ENCODE results near the gene NACC2. TPM values are rescaled to one million over a fixed set of nuclear protein-coding genes. Genes with fewer than 3 reads are reported as not detected.

NACC2 gene
- total and polyA plus RNA-seq, 9 donors, result 7.0 to 47.0 (median 27.2) TPM

GRCh38 chr9:135958485-135958884 lies 136.6 kb downstream of the NACC2 start:
- intact Hi-C loops (cut with DNase I), result loop anchor here in 2 of 4 donors (5.0 to 10.0 kb wide), 2 partner anchors 94 to 319 kb away; no protein-coding TSS in a partner anchor
- H3K4me1 ChIP-seq (ENCODE audit: insufficient read depth), result peaks cover 4% of the 10 kb centered on the region
- WGBS, 3 donors, result 88 to 94% (median 91%) methylated on average over 12 of the region's 12 CpGs

DNA sequence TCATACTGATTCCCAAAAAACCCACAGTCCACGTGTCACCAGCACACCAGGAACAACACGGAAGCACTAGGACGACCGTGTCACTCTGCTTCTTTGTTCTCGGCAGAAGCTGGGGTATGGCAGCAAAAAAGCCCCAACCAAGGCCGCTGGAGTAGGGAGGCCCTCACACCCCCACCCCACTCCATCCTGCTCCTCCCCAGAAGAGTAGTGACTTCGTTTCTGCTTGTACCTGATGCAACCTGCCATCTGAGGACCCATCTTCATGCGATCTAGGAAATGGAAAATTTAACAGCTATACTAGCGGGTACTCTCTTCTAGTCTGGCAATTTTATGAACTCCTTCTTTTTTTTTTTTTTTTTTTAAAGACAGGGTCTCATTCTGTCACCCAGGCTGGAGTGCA lies 137.7 kb downstream of the NACC2 start:
- H3K4me1 ChIP-seq (ENCODE audit: insufficient read depth), result peaks cover 4% of the 10 kb centered on the region
- no peaks in the 10 kb centered on the region for H3K9me3 ChIP-seq
- intact Hi-C loops (cut with DNase I), result loop anchor here in 2 of 4 donors (5.0 to 10.0 kb wide), 2 partner anchors 93 to 320 kb away; no protein-coding TSS in a partner anchor
- no peaks in the 10 kb centered on the region for H3K27me3 ChIP-seq
- 81 to 91% (median 84%) methylated on average over 9 of the region's 9 CpGs for WGBS, 3 donors
- TF ChIP-seq POLR2A (IDR thresholded peaks at IDR 0.05) (no peak), EP300 (IDR thresholded peaks at IDR 0.05) (no peak), CTCF (IDR thresholded peaks at IDR 0.05) (no peak)
- no peak overlapping the region for H3K4me3 ChIP-seq
- DNase-seq, result no peak
- no peaks in the 10 kb centered on the region for H3K36me3 ChIP-seq
- H3K27ac ChIP-seq, result no peak overlapping the region

More at GRCh38 chr9:135958485-135958884, 136.6 kb downstream of the NACC2 start:
- TF ChIP-seq CTCF (IDR thresholded peaks at IDR 0.05), result no peak
- no peak for TF ChIP-seq POLR2A (IDR thresholded peaks at IDR 0.05)
- TF ChIP-seq EP300 (IDR thresholded peaks at IDR 0.05), result no peak
- no peak overlapping the region for H3K4me3 ChIP-seq
- no peaks in the 10 kb centered on the region for H3K27me3 ChIP-seq
- no peak overlapping the region for H3K27ac ChIP-seq
- no peak for DNase-seq
- H3K36me3 ChIP-seq, result no peaks in the 10 kb centered on the region
- H3K9me3 ChIP-seq, result no peaks in the 10 kb centered on the region

- no peaks in the 10 kb centered on the region for H3K36me3 ChIP-seq
- TF ChIP-seq POLR2A (IDR thresholded peaks at IDR 0.05) (no peak), EP300 (IDR thresholded peaks at IDR 0.05) (no peak), CTCF (IDR thresholded peaks at IDR 0.05) (no peak)
These were observed 138.3 kb downstream of the NACC2 start for GRCh38 chr9:135956802-135957174.

More at GRCh38 chr9:135956802-135957174, 138.3 kb downstream of the NACC2 start:
- Histone ChIP-seq H3K4me1 (ENCODE audit: insufficient read depth) (peaks cover 4% of the 10 kb centered on the region), H3K27ac (no peak overlapping the region), H3K27me3 (no peaks in the 10 kb centered on the region), H3K9me3 (no peaks in the 10 kb centered on the region), H3K4me3 (no peak overlapping the region)
- intact Hi-C loops (cut with DNase I), result loop anchor here in 2 of 4 donors (5.0 to 10.0 kb wide), 2 partner anchors 92 to 321 kb away; no protein-coding TSS in a partner anchor
- no peak for DNase-seq
- 89 to 93% (median 89%) methylated on average over 8 of the region's 8 CpGs for WGBS, 3 donors

Other genes starting within 250 kb of the NACC2 start
- gene CAMSAP1, start 187.7 kb downstream of the NACC2 start, total RNA-seq, result 10 to 100 TPM; 17.1 to 62.6 (median 44.3) TPM
- 10 to 100 TPM in 1 of 2 donors, 1 to 10 TPM in 1; 9.4 to 11.7 TPM for gene CAMSAP1, start 187.7 kb downstream of the NACC2 start, polyA plus RNA-seq
- gene UBAC1, start 133.9 kb downstream of the NACC2 start, total RNA-seq, result 10 to 100 TPM; 29.4 to 42.0 (median 34.9) TPM
- 10 to 100 TPM; 19.7 to 33.3 TPM for gene UBAC1, start 133.9 kb downstream of the NACC2 start, polyA plus RNA-seq
- gene TMEM250, start 23.6 kb upstream of the NACC2 start, total RNA-seq, result 10 to 100 TPM; 13.8 to 35.2 (median 26.2) TPM
- 10 to 100 TPM in 1 of 2 donors, 1 to 10 TPM in 1; 3.7 to 19.3 TPM for gene TMEM250, start 23.6 kb upstream of the NACC2 start, polyA plus RNA-seq
- gene LHX3, start 109.8 kb upstream of the NACC2 start, total RNA-seq, result not detected
- gene LHX3, start 109.8 kb upstream of the NACC2 start, polyA plus RNA-seq, result not detected
- gene QSOX2, start 150.5 kb upstream of the NACC2 start, total RNA-seq, result 10 to 100 TPM in 3 of 7 donors, 1 to 10 TPM in 4; 7.5 to 14.3 (median 10.0) TPM
- 1 to 10 TPM; 5.6 to 5.8 TPM for gene QSOX2, start 150.5 kb upstream of the NACC2 start, polyA plus RNA-seq
- gene CCDC187, start 208.8 kb upstream of the NACC2 start, total RNA-seq, result 10 to 100 TPM in 1 of 7 donors, 1 to 10 TPM in 2, under 1 TPM in 3, not detected in 1; 0.03 to 15.7 (median 1.2) TPM
- under 1 TPM; 0.02 to 0.05 TPM for gene CCDC187, start 208.8 kb upstream of the NACC2 start, polyA plus RNA-seq
- gene GPSM1, start 232.2 kb upstream of the NACC2 start, total RNA-seq, result 10 to 100 TPM; 14.1 to 65.4 (median 36.4) TPM
- 10 to 100 TPM in 1 of 2 donors, under 1 TPM in 1; 0.57 to 26.6 TPM for gene GPSM1, start 232.2 kb upstream of the NACC2 start, polyA plus RNA-seq

Data from ovary (tissue), 9 donors.